A673 (cell line): ENCODE data around the gene LSM14A. TPM values are rescaled to one million over a fixed set of nuclear protein-coding genes. Genes with fewer than 3 reads are reported as not detected.

Source experiments
- BruUV-seq: library from RNA; stranded (reverse); fragments of 400-500 nt; replicated peaks from 2 replicates; lab custom pipeline; 2021; lab: Mats Ljungman, UMichigan
- CTCF ChIA-PET: fragments of 300-600 bp; sonication (Branson Sonifier 250); formaldehyde crosslinking; loops from one replicate; lab custom pipeline; 2022; ENCODE audit warnings: antibody characterized with exemption; lab: Charles Lee
- POLR2A ChIA-PET: fragments of 300-600 bp; sonication (Branson Sonifier 250); formaldehyde crosslinking; loops from one replicate; lab custom pipeline; 2022; ENCODE audit warnings: antibody characterized with exemption; ENCODE audit not compliant: low non-redundant PET; lab: Charles Lee
- DNase-seq: peaks from one replicate; pipeline ENCODE4 v3.0.0-alpha.2; 2015; ENCODE audit warnings: low spot score
- H3K27ac ChIP-seq: fragments of 200-600 bp; sonication (generic); 2 replicates; pipeline ENCODE4 v1.5.1; 2016; ENCODE audit warnings: mixed run types, low read depth, mild to moderate bottlenecking, mixed read lengths, antibody characterized with exemption, low read length; ENCODE audit not compliant: poor library complexity, severe bottlenecking
- H3K27me3 ChIP-seq: fragments of 200-600 bp; sonication (generic); replicated peaks from 2 replicates; pipeline ENCODE4 v1.6.1; 2017; ENCODE audit warnings: mixed run types, low read depth, mild to moderate bottlenecking, mixed read lengths, antibody characterized with exemption, low read length; ENCODE audit not compliant: insufficient read depth, poor library complexity
- H3K36me3 ChIP-seq: fragments of 200-600 bp; sonication (generic); 2 replicates; pipeline ENCODE4 v1.6.1; 2016; ENCODE audit warnings: mixed run types, mild to moderate bottlenecking, mixed read lengths, antibody characterized with exemption, low read length; ENCODE audit not compliant: insufficient read depth, poor library complexity, severe bottlenecking
- H3K4me1 ChIP-seq: fragments of 200-600 bp; sonication (generic); 2 replicates; pipeline ENCODE4 v1.6.1; 2017; ENCODE audit warnings: mixed run types, mild to moderate bottlenecking, mixed read lengths, antibody characterized with exemption, low read length; ENCODE audit not compliant: insufficient read depth, poor library complexity, severe bottlenecking
- H3K4me3 ChIP-seq: fragments of 200-600 bp; sonication (generic); 2 replicates; pipeline ENCODE4 v1.5.1; 2016; ENCODE audit warnings: low read depth, mixed run types, mild to moderate bottlenecking, mixed read lengths, low read length; ENCODE audit not compliant: poor library complexity, severe bottlenecking
- H3K9me3 ChIP-seq: fragments of 200-600 bp; sonication (generic); 2 replicates; pipeline ENCODE4 v1.6.1; 2016; ENCODE audit warnings: mixed run types, low read depth, mild to moderate bottlenecking, mixed read lengths, antibody characterized with exemption, low read length; ENCODE audit not compliant: poor library complexity, severe bottlenecking
- CTCF ChIP-seq: fragments of 300-800, 200-600 bp; sonication (generic); conservative IDR thresholded peaks from 2 replicates; pipeline ENCODE4 v1.5.1; 2017; ENCODE audit warnings: low read depth, mild to moderate bottlenecking, antibody characterized with exemption, low read length, moderate library complexity, mixed read lengths
- EZH2 ChIP-seq: fragments of 200-600 bp; sonication (generic); IDR thresholded peaks from 2 replicates; pipeline ENCODE4 v1.6.1; 2017; ENCODE audit warnings: borderline replicate concordance, low read depth, mild to moderate bottlenecking, mixed read lengths, antibody characterized with exemption, low read length; ENCODE audit not compliant: poor library complexity, severe bottlenecking
- intact Hi-C: fragments of 100-400 bp; cut with micrococcal nuclease; formaldehyde crosslinking; loops from one replicate; pipeline ENCODE4 v1.10.0; 2022; ENCODE audit not compliant: unreplicated experiment
- total RNA-seq: library from RNA; stranded (reverse); gene quantifications from 2 replicates; pipeline ENCODE4 v1.2.3, GENCODE V29; 2021

LSM14A gene
- total RNA-seq, 1 experiment from 2014 or later = 137 TPM

GRCh38 chr19:34217952-34218817, 45.9 kb downstream of the LSM14A start:
- Histone ChIP-seq H3K9me3 (no peaks in the 10 kb centered on the region), H3K36me3 (peaks cover 55% of the 10 kb centered on the region), H3K27me3 (no peaks in the 10 kb centered on the region), H3K27ac (peak overlapping the region; percentile 1), H3K4me1 (peaks cover 19% of the 10 kb centered on the region), H3K4me3 (no peak overlapping the region)
- BruUV-seq = no TSS peak
- intact Hi-C loops = no loop called here
- CTCF ChIA-PET = no interaction called here
- TF ChIP-seq CTCF (no peak), EZH2 (no peak)
- POLR2A ChIA-PET = interaction anchor here (0.6 kb wide), 1 partner anchor 27 kb away, joined by 3 read pairs; no protein-coding TSS in a partner anchor
- DNase-seq = peak; percentile 85

- CTCF ChIA-PET = no interaction called here
- TF ChIP-seq CTCF (no peak), EZH2 (no peak)
- intact Hi-C loops = no loop called here
- DNase-seq = no peak
- Histone ChIP-seq H3K9me3 (no peaks in the 10 kb centered on the region), H3K27ac (peak overlapping the region; percentile 1), H3K4me3 (no peak overlapping the region), H3K36me3 (peaks cover 55% of the 10 kb centered on the region), H3K4me1 (peaks cover 19% of the 10 kb centered on the region), H3K27me3 (no peaks in the 10 kb centered on the region)
- POLR2A ChIA-PET = no interaction called here
- no TSS peak for BruUV-seq
Observed at GRCh38 chr19:34218818-34219164, 46.5 kb downstream of the LSM14A start.

GRCh38 chr19:34220472-34221063, 48.3 kb downstream of the LSM14A start:
- peaks cover 72% of the 10 kb centered on the region for H3K36me3 ChIP-seq
- no TSS peak for BruUV-seq
- H3K27me3 ChIP-seq = no peaks in the 10 kb centered on the region
- DNase-seq = peak; percentile 83
- TF ChIP-seq EZH2 (no peak), CTCF (peak; percentile 91)
- ChIA-PET POLR2A (no interaction called here), CTCF (no interaction called here)
- intact Hi-C loops = no loop called here
- peaks cover 19% of the 10 kb centered on the region for H3K4me1 ChIP-seq
- no peak overlapping the region for H3K4me3 ChIP-seq
- no peak overlapping the region for H3K27ac ChIP-seq
- no peaks in the 10 kb centered on the region for H3K9me3 ChIP-seq
